NCI-H1694 treated with DMSO at 0.1 percent for 48 hours (cell line): ENCODE measurements around the gene ANKRD33.
A peak's percentile ranks its signal among the peaks of the same experiment; 100 is the strongest.

ENCODE experiments used
- DNase-seq: peaks from one replicate; lab custom pipeline; 2025; lab: John Stamatoyannopoulos, UW

ANKRD33 gene, protein sequence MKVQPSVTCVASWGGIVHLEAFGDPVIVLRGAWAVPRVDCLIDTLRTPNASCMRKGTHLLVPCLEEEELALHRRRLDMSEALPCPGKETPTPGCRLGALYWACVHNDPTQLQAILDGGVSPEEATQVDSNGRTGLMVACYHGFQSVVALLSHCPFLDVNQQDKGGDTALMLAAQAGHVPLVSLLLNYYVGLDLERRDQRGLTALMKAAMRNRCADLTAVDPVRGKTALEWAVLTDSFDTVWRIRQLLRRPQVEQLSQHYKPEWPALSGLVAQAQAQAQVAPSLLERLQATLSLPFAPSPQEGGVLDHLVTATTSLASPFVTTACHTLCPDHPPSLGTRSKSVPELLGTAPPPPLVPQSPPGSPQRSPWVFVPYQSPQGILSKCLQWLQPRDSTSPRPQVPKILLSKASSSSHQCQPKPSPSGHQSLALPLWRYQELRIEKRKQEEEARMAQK

DNA sequence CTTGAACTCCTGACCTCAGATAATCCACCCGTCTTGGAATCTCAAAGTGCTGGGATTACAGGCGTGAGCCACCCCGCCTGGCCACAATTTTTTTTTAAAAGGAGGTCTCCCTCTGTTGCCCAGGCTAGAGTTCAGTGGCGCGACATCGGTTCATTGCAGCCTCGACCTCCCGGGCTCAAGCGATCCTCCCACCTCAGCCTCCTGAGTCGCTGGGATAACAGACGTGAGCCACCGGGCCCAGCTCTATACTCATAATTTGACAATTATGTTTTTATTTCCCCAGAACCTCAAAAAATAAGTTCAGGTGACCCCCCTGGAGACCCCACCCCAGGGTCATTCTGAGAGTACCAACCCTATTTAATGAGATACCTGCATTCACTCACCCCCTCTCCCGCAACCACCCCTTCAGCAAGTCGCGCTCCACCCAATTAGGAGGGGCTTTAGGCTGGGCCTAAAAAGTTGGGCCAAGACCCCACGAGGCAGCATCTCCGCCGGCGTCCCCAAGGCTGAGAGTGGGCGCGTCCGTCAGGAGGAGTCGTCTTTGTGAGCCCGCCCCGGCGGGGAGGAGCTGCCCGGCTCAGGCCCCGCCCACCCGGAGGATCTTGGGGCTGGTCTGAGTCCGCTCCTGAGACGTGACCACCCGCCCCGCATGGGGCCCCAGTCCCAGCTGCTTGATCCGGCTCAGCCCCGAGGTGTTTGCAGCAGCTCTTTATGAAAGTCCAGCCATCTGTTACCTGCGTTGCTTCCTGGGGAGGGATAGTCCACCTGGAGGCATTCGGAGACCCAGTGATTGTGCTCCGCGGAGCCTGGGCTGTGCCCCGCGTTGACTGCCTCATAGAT lies at the start of gene ANKRD33:
TSS of gene ANKRD33 (plus strand) at position 628 of the 840 bp plus-strand sequence. CDS start at position 712, 84 bp downstream.
- DNase-seq, result no peak

DNA sequence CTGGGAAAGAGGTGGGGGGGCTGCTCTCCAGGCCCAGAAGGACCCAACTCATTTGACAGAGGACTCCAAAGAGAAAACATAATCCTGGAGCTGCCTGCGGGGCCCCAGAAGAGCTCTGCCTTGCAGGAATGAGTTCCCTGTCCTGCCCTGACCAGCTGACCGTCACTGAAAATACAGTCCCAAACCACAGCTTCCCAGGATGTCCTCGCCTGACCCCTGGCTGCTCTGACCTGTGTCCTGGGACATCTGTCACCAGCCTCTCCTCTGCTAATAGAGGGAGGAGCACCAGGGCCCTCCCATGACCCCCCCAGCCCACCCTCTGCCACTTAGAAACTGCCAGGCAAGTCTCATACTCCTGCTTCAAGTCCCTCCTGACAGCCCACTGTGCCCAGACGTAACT lies 49.1 kb upstream of the ANKRD33 start:
- DNase-seq, result no peak

- DNase-seq, result peak; percentile 53
Observed at GRCh38 chr12:51839310-51839947, 48.5 kb upstream of the ANKRD33 start.

DNA sequence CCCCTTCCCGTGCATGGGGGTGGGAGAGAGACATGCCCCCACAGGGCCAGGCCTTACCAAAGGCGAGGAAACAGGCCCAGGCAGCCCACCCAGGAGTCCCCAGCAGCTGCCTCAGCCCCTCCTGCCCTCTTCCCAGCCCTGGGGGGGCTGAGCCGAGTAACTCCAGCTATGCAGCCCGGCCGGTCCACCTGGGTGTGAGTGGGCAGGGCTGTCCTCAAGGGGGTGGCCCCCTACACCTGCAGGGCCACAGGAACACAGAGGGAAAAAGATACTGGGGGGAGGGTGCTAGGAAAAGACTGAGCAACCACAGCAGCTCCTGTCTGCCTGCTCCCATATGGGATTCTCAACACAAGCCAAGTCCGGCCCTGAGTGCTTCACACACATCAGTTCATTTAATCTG lies 46.9 kb upstream of the ANKRD33 start:
- DNase-seq, result no peak

DNA sequence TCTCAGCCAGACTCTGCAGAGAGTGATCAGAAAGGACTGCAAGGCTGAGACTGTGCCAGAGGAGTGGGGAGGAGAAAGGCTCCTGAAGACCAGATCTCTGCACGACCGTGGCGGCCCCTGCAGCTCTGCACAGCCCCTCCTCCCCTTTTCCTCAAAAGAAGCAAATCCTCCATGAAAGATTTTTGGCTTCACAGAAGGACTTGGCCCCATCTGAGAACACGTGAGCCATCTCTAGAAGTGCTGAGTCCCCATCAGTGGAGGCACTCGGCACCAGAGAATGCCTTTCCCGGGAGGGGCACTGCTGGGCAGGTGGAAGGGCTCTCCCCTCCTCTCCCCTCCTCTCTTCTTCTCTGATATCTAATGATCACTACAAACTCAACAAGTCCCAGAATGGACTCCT lies 46.2 kb upstream of the ANKRD33 start:
- no peak for DNase-seq

- no peak for DNase-seq
Observed at GRCh38 chr12:51844854-51845253, 43.0 kb upstream of the ANKRD33 start.

GRCh38 chr12:51845482-51845881 lies 42.4 kb upstream of the ANKRD33 start:
- no peak for DNase-seq

- DNase-seq, result no peak
Observed at GRCh38 chr12:51846271-51846691, 41.6 kb upstream of the ANKRD33 start.

- DNase-seq, result no peak
Observed at GRCh38 chr12:51846911-51847642, 40.8 kb upstream of the ANKRD33 start.

DNA sequence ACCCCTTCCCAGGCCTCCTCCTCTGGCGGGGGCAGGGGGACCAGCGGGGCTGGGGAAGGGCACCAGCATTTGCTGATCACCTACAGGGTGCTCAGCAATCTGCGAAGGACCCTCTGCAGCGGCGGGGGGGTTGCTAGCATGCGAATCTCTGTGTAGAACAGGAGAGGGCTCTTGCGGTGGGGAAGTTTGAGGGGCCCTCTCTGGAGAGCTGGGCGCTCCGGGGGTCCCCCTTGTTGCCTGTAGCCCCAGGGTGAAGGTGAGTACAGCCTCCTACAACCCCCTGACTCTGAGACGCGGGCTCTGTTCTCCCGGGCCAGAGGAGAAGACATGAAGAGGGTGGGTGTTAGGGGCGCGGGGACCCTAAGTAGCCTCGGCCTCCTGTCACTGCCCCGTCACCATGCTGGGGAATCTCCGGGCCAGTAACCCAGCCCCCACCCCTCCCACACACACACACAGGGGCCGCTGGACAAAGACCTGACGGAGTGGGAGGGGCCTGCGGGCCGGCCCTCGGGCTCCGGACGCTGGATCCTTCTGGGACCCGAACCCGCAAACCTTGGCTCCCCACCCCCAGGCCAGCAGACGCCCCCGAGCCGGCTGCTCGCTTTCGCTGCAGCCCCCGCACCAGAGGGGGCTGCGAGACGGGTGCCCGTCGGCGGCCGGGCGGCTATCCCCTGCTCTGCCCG lies 40.1 kb upstream of the ANKRD33 start:
- no peak for DNase-seq

- DNase-seq, result no peak
Observed at GRCh38 chr12:51848326-51848727, 39.6 kb upstream of the ANKRD33 start, which contains the start of gene FIGNL2. Gene FIGNL2 (minus strand): TSS chr12:51848718. CDS start chr12:51822413, 26,305 bp downstream.

DNA sequence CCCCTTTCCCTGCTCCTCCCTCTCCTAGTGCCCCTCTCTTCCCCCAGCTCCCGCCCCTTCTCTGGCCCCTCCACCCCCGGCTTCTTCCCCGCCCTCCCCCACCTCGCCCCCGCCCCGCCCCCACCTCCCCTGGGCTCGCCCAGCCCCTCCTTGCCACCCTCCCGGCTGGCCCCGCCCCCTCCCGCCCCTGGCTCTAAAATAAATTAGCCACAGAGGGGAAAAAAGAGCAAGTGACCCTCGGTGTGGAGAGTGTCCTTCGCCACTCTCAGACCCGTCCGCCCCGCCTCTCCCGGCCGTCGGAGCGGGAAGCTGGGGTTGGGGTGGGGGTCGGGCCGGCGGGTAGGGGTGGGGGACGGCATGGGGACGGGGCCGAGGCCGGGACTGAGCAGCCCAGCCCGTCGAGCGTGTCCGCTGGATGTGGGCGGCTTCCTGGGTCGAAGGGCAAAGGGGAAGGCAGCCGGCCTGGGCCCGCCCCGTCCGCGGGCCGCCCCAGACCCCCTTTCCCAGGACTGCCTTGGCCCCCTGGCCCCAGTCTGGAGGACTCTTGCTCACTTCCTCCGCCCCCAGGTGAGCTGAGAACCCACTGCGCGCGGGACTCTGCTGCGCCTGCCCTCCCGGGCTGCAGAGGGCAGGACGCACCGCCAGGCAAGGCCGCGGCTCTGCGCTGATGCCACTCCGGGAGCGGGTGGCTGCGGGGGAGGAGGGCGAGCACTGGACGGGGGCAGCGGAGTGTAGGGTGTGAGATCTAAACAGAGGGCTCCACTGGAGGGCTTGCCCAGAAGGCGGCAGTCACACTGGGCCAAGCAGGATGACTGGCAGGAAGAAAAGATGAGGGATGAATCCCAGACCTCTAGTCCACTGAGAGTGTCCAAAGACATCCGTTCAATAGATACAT lies 38.8 kb upstream of the ANKRD33 start:
- DNase-seq, result no peak

- DNase-seq, result no peak
Observed at GRCh38 chr12:51850081-51850964, 37.6 kb upstream of the ANKRD33 start.

GRCh38 chr12:51850965-51851299 lies 37.0 kb upstream of the ANKRD33 start:
- no peak for DNase-seq

- DNase-seq, result no peak
Observed at GRCh38 chr12:51851413-51852124, 36.3 kb upstream of the ANKRD33 start.

DNA sequence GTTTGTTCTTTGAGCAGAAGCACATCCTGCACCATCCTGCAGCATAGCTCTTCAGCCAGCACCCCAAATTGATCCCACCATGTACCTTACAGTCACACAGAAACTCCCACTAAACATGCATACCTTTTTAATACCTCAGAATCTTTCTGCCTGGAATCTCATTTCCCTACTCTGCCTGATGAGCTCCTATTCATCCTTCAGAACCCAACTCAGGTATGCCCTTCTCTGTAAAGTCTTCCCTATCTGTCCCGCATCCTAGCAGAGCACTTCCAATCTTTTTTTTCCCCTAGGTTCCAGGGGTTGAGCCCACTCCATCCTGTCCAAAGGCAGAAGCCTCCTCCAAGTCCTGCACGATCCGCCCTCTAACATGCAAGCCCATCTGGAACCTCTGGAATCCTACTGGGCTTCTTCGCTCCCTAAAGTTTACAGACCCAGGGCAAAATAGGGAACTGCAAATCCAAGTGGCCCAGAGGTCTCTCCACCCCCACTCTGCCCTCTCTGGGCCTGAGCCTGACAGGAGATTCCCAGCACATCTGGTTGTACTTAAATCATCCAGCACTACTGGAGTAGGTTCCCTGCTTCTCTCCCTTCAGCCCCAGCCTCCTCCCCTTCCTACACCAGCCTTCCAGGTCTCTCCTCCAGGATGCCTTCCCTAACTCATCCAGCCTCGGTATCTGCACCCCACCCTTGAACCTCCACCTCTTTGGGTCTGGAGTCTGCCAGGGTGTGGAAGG lies 35.3 kb upstream of the ANKRD33 start:
- DNase-seq, result no peak

GRCh38 chr12:51855586-51856428 lies 32.1 kb upstream of the ANKRD33 start:
- DNase-seq, result no peak
